Calu3 (cell line): Measurements from ENCODE around the gene STIM1. TPM values are rescaled to one million over a fixed set of nuclear protein-coding genes. Genes with fewer than 3 reads are reported as not detected.
A peak's percentile ranks its signal among the peaks of the same experiment; 100 is the strongest.

Experiments
- BruUV-seq: library from RNA; stranded (reverse); fragments of 400-500 nt; replicated peaks from 2 replicates; lab custom pipeline; 2021; lab: Mats Ljungman, UMichigan
- CTCF ChIA-PET: fragments of 300-600 bp; sonication (Branson Sonifier 250); formaldehyde crosslinking; loops from one replicate; lab custom pipeline; 2022; ENCODE audit warnings: antibody characterized with exemption; lab: Charles Lee
- DNase-seq: peaks from one replicate; pipeline ENCODE4 v3.0.0; 2022
- H3K27ac Mint-ChIP-seq: one replicate; pipeline ENCODE4 v1.8.0; 2022; ENCODE audit warnings: mixed read lengths; ENCODE audit not compliant: unreplicated experiment
- H3K27me3 Mint-ChIP-seq: one replicate; pipeline ENCODE4 v1.8.0; 2022; ENCODE audit warnings: mixed read lengths; ENCODE audit not compliant: unreplicated experiment
- H3K36me3 Mint-ChIP-seq: one replicate; pipeline ENCODE4 v1.8.0; 2022; ENCODE audit warnings: mild to moderate bottlenecking, moderate library complexity, mixed read lengths; ENCODE audit not compliant: insufficient read depth, unreplicated experiment
- H3K4me1 Mint-ChIP-seq: one replicate; pipeline ENCODE4 v1.8.0; 2022; ENCODE audit warnings: mild to moderate bottlenecking, low read depth, mixed read lengths; ENCODE audit not compliant: unreplicated experiment
- H3K4me3 Mint-ChIP-seq: one replicate; pipeline ENCODE4 v1.8.0; 2022; ENCODE audit warnings: mild to moderate bottlenecking, low read depth, moderate library complexity, mixed read lengths; ENCODE audit not compliant: unreplicated experiment
- H3K9me3 Mint-ChIP-seq: one replicate; pipeline ENCODE4 v1.8.0; 2022; ENCODE audit warnings: low read depth, mixed read lengths; ENCODE audit not compliant: unreplicated experiment
- CTCF ChIP-seq: fragments of 200-600 bp; IDR thresholded peaks from one replicate; pipeline ENCODE4 v1.8.0; 2022; ENCODE audit warnings: antibody characterized with exemption; ENCODE audit not compliant: unreplicated experiment
- intact Hi-C: fragments of 100-400 bp; cut with micrococcal nuclease; formaldehyde crosslinking; loops from one replicate; pipeline ENCODE4 v1.10.0; 2022; ENCODE audit not compliant: unreplicated experiment
- total RNA-seq: library from RNA; stranded (reverse); gene quantifications from 2 replicates; pipeline ENCODE4 v1.2.3, GENCODE V29; 2022

STIM1 gene
- total RNA-seq, 1 experiment from 2014 or later: 60.1 TPM

GRCh38 chr11:3907590-3907989 is 52.1 kb downstream of the STIM1 start:
- no TSS peak for BruUV-seq
- intact Hi-C loops: no loop called here
- Mint-ChIP-seq H3K4me1 (peaks cover 56% of the 10 kb centered on the region), H3K27me3 (no peaks in the 10 kb centered on the region), H3K4me3 (no peak overlapping the region), H3K27ac (peak overlapping the region; percentile 61), H3K9me3 (no peaks in the 10 kb centered on the region), H3K36me3 (peaks cover 12% of the 10 kb centered on the region)
- no peak for DNase-seq
- TF ChIP-seq CTCF: no peak
- CTCF ChIA-PET: no interaction called here

GRCh38 chr11:3909901-3910300 is 54.4 kb downstream of the STIM1 start:
- peaks cover 4% of the 10 kb centered on the region for H3K36me3 Mint-ChIP-seq
- TF ChIP-seq CTCF: no peak
- no peak for DNase-seq
- intact Hi-C loops: no loop called here
- H3K27me3 Mint-ChIP-seq: no peaks in the 10 kb centered on the region
- CTCF ChIA-PET: no interaction called here
- no peak overlapping the region for H3K4me3 Mint-ChIP-seq
- H3K9me3 Mint-ChIP-seq: no peaks in the 10 kb centered on the region
- no peak overlapping the region for H3K27ac Mint-ChIP-seq
- no TSS peak for BruUV-seq
- H3K4me1 Mint-ChIP-seq: peaks cover 46% of the 10 kb centered on the region

GRCh38 chr11:3911908-3912505 is 56.5 kb downstream of the STIM1 start:
- Mint-ChIP-seq H3K4me1 (peaks cover 33% of the 10 kb centered on the region), H3K27ac (no peak overlapping the region), H3K36me3 (no peaks in the 10 kb centered on the region), H3K27me3 (no peaks in the 10 kb centered on the region), H3K4me3 (no peak overlapping the region), H3K9me3 (no peaks in the 10 kb centered on the region)
- no peak for DNase-seq
- intact Hi-C loops: no loop called here
- no peak for TF ChIP-seq CTCF
- CTCF ChIA-PET: no interaction called here
- no TSS peak for BruUV-seq

GRCh38 chr11:3913921-3914320 is 58.5 kb downstream of the STIM1 start:
- Mint-ChIP-seq H3K36me3 (no peaks in the 10 kb centered on the region), H3K27ac (no peak overlapping the region), H3K4me3 (no peak overlapping the region), H3K9me3 (no peaks in the 10 kb centered on the region), H3K4me1 (peaks cover 38% of the 10 kb centered on the region), H3K27me3 (no peaks in the 10 kb centered on the region)
- intact Hi-C loops: no loop called here
- no peak for DNase-seq
- CTCF ChIA-PET: interaction anchor here (1.6 kb wide), 1 partner anchor 8 kb away, joined by 4 read pairs; no protein-coding TSS in a partner anchor
- TF ChIP-seq CTCF: no peak
- no TSS peak for BruUV-seq
